Measurements from ENCODE around the gene CHSY1.

The CHSY1 gene

GRCh38 chr15:101209285-101209845, 42.5 kb downstream of the CHSY1 start:
- no peak for DNase-seq (ENCODE audit: low spot score)

DNA sequence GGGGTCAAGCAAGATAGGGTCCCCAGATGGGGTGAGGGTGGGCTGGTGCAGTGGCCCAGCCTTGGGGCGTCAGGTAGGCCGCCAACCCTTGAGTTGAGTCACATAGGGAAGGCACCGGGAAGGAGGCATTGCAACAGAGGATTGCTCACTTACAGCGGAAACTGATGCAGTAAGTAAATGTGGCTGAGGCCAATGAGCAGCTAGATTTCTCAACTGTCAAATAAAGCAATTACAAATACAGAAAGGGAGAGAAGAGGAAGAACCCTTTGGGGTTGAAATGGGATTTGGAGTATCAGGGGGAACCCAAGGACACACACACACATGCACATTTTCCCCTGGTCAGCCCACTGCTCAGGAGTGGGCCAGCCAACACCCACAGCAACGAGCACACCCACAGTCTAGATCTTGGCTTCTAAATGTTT, 44.0 kb downstream of the CHSY1 start:
- DNase-seq (ENCODE audit: low spot score), result peak; percentile 68

DNA sequence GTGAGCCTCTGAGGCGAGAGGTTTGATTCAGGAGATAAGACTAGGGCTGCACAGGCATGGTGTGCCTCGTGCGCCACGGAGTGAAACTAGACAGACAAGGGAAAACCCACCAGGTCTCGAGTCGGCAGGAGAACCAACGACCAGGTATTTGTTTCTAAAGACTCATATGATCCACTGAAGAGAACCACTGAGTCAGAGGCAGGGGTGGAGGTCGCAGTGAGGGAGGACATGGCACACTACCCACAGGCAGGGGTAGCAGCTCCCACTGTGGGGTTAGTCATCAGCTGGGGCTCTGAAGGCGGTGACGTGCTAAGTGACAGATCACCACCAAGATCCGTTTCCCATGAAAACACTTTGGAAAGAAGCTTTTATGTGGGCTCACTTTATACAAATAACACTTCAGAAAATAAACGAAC, 45.7 kb downstream of the CHSY1 start:
- no peak for DNase-seq (ENCODE audit: low spot score)

GRCh38 chr15:101204739-101205535, 46.9 kb downstream of the CHSY1 start:
- DNase-seq (ENCODE audit: low spot score), result no peak

GRCh38 chr15:101203607-101204189, 48.1 kb downstream of the CHSY1 start:
- DNase-seq (ENCODE audit: low spot score), result no peak

GRCh38 chr15:101203029-101203573, 48.7 kb downstream of the CHSY1 start:
- no peak for DNase-seq (ENCODE audit: low spot score)

- DNase-seq (ENCODE audit: low spot score), result peak; percentile 67
Observed at GRCh38 chr15:101201411-101202174, 50.3 kb downstream of the CHSY1 start.

- DNase-seq (ENCODE audit: low spot score), result no peak
Observed at GRCh38 chr15:101200181-101200580, 51.7 kb downstream of the CHSY1 start.

- DNase-seq (ENCODE audit: low spot score), result no peak
Observed at GRCh38 chr15:101198800-101199199, 53.0 kb downstream of the CHSY1 start.

DNA sequence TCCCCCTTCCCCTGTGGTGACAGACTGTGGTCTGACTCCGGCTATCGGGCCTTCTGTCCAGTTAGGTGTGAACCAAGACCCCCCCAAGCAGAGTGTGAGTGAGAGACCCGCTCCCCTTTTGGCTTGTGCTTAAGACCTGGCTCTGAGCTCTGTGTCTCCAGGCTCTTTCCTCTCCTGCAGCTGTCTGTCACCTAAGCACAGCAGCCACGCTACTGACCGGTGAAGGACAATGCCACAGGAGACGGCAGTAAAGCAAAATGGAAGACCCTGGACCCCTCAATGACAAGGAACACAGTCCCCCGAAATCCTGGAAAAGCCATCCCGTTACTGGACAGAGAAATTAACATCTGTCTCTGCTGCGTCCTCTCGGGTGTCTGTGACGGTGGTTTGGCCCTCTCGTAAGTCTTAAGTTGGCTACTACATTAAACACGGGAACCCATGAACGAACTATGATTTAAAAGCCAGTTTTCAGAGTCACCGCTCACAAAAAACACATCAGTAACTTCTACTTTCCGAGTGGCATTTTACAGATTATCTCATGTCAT, 53.7 kb downstream of the CHSY1 start:
- no peak for DNase-seq (ENCODE audit: low spot score)

DNA sequence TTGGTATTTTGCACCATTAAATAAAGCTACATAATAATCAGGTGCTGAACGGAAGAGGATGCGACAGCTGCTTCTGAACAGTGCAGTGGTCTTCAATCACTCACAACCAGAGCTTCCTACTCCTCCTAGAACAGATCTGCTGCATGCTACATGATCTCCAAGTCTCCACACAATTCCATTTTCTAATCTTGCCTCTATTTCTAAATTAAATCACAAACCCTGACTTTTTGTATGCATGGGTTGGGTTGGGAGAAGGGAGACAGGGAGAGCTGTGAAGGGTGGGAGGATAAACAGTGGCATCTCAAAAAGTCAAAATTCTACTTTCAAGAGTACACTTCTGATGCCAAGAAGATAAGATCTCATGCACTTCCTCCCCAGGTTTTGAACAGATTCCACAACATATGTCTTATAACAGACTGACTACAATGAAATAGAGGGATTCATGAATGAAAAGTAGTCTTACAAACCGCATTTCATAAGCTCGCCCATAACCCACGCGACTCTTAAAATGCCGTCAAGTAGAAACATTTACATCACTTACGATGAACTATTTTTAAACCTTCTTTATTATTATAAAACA, 57.2 kb downstream of the CHSY1 start:
- no peak for DNase-seq (ENCODE audit: low spot score)

GRCh38 chr15:101193806-101194545, 57.9 kb downstream of the CHSY1 start:
- no peak for DNase-seq (ENCODE audit: low spot score)

DNA sequence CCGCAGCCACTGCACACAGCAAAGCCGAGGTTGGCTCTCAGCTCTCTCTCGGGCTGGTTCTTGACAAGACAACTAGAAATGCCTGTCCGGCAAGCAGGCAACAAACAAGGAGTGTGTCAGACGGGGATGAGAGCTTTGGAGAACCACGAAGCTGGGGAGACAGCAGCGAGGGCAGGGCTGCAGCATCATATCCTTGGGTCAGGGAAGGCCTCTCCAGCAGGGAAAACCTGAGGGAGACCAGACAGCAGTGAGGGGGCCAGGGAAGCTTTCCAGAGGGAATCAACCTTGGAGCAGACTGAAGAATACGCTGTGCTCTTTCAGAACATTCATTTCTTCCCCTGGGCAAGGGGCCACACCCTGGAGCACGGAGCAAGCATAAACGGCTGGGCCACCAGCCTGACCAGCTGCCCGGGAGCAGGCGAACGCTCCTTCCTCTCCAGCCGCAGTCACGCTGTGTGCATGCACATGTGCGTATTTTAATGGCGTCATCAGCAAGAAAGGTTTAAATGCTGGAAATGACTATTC, 58.7 kb downstream of the CHSY1 start:
- no peak for DNase-seq (ENCODE audit: low spot score)

DNA sequence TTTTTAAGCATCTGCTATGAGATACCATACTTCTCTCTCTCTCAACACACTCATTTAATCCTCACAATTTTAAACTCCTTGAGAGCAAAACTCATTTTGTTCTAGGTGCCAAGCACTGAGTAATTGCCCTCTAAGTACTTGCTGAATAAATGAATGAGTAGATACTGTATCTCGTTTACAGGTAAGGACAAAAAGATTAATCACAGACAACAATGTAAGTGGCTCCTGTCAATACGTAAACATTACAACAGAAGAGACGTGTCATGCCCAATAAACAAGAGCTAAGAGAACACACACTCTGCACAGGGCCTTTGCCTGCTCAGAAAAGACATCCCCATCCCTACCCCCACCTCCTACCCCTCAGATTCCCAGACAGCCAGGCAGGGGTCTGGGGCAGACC, 59.8 kb downstream of the CHSY1 start:
- no peak for DNase-seq (ENCODE audit: low spot score)

DNA sequence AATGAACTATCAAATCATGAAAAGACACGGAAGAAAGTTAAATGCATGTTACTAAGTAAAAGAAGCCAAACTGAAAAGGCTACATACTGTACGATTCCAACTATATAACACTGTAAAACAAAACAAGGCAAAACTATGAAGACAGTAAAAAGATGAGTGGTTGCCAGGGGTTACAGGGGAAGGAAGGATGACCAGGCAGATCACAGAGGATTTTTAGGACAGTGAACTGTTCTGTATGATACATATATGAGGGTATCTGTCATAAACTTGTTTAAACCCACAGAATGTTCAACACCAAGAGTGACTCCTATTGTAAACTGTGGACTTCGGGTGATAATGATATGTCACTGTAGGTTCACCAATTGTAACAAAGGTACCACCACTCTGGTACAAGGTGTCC, 60.6 kb downstream of the CHSY1 start:
- DNase-seq (ENCODE audit: low spot score), result no peak

DNA sequence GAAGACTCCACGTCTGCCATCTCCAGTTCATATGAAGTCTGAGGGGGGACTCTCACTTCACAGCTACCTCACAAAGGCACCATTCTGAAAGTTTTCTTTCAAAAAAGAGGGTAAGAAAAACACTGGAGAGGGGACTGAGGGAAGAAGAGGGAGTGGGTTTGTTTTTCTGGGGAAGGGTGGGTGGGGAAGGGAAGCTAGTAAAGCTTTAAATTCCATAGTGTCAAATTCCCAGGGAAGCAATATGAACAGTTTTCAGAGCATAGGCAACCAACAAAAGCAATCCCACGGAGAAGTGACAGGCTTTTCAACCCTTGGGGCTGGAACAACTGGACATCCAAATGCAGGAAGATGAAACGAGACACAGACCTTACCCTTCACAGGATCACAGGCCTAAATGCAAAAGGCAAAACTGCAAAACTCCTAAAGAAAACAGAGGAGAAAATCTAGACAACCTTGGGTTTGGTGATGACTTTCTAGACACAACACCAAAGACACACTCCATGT, 61.7 kb downstream of the CHSY1 start:
- no peak for DNase-seq (ENCODE audit: low spot score)

DNA sequence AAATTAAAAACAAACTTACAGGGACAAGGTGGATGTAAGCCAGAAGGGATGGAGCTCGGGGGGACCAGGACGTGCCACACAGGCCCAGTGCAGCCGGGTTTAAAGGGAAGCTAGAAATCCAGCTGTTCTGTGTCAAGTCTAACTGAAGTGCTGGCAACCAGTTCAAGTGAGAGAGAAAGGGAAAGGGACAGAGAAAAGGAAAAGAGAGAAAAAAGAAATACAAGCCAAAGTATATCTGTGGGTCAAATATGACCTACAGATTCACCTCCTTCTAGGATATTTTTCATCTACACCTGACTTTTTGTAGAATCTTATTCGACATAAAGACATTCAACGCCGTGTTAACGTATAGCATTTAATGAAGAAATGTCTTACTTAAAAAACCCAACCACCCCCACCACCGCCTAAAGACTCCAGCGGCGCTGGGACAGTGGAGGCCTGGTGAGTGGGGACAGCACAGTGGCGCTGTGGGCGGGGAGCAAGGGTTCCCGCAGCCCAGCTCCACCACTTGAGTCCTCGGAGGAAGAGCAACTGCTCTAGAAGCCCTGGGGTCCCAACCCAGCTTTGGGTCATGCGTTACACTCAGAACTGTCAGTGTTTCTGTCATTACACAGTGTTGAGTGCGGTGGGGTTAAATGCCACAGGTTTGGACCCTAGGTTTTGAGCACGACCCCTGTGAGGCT, 62.3 kb downstream of the CHSY1 start:
- no peak for DNase-seq (ENCODE audit: low spot score)

DNA sequence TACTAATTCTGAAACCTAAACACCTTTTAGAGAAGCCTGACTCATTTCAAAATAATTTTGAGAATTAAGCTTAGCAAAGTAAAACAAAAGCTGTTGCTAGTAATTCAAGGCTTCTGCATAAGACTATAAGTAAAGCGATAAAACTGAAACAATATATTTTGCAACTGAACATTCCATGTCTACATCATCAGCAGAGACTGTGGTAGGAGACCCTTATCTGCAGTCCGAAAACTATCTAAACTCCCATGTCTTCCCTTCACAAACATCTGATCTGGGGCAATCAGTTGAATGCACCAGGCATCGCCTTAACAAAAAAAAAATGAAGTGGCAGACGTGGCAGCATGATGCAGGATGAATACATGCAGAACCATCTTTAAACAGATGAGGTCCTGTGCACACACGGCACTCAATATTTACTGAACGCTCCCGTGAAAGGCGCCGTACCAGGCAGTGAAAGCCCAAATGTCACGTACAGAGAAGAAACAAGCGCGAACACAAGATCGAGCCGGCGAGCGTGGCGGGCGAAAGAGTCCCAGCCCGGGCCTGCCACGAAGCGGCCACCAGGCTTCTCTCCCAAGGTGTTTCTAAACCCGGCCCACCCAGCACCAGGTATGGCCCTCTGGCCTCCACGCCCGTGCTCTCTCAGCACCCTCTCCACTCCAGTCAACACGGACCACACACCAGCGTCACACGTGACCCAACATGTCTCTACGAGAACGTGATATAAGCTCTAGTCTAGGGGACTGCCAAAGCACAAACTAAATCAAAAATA, 63.0 kb downstream of the CHSY1 start:
- DNase-seq (ENCODE audit: low spot score), result no peak
